Cerebellar cortex (tissue), 1 donor: Measurements from ENCODE around the gene RND2.
"Not testable (repeated sequence)": the region's sequence is repeated elsewhere in the genome, so short reads cannot be mapped to it uniquely, and the experiment has no call there.

Experiments used
- DNase-seq: peaks from one replicate; pipeline ENCODE4 v3.0.0-alpha.2; 2015; ENCODE audit warnings: low spot score

Gene RND2, protein sequence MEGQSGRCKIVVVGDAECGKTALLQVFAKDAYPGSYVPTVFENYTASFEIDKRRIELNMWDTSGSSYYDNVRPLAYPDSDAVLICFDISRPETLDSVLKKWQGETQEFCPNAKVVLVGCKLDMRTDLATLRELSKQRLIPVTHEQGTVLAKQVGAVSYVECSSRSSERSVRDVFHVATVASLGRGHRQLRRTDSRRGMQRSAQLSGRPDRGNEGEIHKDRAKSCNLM

DNA sequence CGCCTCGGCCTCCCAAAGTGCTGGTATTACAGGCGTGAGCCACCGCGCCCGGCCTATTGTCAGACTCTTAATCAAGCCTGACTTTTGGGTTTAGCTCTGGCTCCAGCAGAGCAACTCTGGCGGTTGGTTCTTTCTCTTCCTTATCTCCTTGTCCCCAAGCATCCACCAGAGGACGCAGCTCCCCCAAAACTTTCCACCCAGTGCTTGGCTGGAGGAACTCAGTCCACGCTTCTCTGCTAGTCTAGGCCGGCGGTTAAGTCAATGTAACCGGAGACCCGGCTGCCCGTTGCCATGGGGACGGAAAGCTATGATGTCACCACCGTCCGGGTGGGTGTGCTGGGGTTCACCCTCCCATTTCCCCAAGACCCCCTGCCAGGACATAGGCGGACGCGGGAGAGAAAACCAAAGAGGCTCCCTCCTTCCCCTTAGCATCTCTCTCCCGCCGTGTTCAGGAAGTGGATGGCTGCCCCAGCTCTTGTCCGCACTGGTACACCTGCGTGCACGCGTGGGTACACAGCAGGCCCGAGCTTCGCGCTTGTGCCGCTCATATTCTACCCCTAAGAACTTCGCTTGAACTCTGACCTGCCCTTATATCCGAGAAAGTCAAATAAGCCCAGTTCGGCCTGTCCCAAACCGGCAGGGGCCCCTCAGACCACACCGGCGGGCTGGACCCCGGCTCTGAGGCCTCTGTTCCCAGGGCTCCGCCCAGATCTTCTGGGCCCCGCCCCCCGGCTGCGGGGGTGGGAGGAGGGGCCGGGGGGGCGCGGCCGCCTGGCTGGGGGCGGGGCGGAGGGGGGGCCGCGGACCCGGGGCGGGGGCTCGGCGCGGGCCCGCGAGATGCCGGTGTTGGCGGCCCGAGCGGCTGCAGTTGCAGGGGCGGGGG lies at the start of gene RND2:
TSS of gene RND2 (plus strand) at position 825 of the 883 bp plus-strand sequence. CDS start 117 bp downstream, outside the sequence.
- peak; percentile 94 for DNase-seq

DNA sequence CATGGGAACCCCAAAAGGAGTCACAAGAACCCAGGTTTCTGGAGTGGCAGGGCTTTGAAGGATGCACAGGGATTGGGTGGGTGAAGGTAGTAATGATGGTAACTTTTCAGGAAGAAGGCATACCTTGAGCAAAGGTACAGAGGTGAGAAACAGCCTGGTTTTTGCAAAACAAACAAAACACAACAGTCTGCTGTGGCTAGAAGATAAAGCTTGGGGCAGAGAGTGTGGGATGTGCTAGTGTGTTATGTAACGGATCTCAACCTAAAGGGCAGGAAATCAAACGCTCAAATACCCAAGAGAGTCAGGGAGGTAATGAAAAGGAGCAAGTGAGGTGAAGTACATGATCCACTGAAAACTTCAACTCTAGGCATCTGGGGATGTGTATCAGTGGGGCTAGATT lies 49.8 kb upstream of the RND2 start:
- no peak for DNase-seq

DNA sequence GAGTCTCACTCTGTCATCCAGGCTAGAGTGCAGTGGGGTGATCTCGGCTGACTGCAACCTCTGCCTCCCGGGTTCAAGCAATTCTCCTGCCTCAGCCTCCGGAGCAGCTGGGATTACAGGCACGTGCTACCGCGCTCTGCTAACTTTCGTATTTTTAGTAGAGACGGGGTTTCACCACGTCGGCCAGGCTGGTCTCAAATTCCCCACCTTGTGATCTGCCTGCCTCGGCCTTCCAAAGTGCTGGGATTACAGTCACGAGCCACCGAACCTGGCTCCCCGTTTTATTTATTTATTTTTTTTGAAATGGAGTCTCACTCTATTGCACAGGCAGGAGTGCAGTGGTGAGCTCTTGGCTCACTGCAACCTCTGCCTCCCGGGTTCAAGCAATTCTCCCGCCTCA lies 49.3 kb upstream of the RND2 start:
- DNase-seq: not testable (repeated sequence)

DNA sequence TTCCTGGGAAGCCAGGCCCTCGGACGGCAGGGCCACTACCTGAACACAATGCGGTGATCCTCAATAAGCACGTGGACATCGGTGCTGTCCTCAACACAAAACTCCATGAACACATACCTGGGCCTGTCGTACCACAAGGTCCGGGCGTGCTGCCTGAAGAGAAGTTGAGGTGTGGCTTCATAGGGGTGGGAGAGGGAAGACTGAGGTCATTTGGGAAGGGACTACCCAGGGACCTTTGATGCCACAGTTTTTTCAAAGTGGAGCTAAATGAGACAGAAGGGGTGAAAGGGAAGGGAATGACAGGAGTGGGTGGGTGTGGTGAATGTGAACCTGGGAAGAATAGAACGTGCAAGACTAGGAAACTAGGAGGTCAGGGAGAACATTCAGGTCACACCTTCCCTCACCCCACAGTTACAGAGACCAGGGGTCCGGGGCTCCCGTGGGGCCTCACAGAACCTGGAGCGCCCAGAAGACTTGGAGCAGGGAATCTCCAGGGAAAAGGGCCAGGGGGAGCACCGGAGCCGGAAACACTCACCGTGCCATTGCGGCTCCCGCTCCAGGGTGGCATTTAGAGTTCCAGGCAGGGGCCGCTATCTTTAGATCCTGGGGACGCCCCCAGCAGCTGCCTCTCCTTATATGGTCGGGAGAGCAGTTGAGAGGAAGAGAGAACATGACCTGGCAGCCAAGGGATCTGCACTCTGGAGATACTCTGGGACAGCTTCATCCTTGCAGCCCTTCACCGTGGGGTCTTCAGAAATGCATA lies 45.3 kb upstream of the RND2 start, which contains the start of gene PTGES3L:
TSS of gene PTGES3L (minus strand) at position 570 of the 763 bp plus-strand sequence. CDS start at position 543, 27 bp downstream.
- DNase-seq: no peak

DNA sequence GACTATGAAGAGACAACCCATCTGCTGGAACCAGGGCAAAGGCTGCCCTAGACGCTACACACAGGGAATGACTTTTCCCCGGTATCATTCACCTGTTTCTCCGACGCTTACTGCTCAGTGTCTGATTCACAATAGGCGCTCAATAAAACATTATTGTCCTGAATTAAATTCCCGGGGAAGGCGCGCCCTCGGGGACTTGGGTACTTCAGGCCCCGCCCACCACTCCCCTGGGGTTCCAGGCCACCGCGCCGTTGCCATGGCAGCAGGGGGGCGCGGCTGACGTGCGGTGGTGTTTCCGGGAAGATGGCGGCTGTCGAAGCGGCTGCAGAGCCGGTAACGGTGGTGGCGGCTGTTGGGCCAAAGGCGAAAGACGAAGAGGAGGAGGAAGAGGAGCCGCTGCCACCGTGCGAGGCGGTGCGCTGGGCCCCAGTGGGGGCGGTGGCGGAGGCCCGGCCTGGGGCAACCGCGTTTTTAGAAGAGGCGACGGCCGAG lies 44.7 kb upstream of the RND2 start, which contains the start of gene RUNDC1:
TSS of gene RUNDC1 (plus strand) at position 292 of the 492 bp plus-strand sequence. CDS start at position 304, 12 bp downstream.
- DNase-seq: peak; percentile 87

DNA sequence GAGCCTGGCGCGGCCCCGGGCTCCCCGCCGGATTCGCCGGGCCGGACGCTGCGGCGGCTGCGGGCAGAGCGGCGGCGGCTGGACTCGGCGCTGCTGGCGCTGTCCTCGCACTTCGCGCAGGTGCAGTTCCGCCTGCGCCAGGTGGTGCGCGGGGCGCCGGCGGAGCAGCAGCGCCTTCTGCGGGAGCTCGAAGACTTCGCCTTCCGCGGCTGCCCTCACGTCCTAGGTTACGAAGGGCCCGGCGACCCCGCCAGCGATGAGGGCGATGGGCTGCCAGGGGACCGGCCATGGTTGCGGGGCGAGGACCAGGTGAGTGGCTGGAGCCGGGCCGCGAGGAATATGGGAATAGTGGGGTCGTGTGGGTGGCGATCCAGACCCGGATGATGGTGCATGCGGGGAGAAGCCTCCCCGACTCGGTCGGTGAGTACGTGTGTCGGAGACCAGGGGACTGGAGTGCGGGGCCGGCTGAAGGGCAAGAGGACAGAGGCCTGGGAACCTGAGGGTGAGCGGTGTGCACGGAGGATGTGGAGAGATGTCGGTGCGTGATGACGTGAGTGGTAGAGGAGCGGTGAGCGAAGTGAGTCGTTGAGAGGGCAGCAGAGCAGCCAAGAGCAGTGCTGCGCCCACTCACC lies 44.1 kb upstream of the RND2 start:
- DNase-seq: peak; percentile 72

DNA sequence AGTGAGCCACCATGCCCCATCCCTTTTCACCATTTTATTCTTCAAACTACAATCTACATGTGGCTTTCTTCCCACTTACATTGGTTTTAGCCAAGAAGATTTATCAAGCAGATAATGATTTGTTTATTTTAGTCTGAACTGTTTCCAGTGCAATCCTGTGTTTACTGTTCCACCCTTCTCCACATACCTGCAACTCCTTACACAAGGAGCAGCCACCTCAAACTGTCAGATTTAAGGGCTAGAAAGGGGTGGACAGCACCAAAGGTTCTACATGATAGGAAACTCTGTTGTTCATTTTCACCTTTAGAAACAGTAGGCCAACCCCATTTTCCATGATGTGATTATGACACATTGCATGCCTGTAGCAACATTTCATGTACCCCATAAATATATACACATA lies 42.8 kb upstream of the RND2 start:
- DNase-seq: no peak

DNA sequence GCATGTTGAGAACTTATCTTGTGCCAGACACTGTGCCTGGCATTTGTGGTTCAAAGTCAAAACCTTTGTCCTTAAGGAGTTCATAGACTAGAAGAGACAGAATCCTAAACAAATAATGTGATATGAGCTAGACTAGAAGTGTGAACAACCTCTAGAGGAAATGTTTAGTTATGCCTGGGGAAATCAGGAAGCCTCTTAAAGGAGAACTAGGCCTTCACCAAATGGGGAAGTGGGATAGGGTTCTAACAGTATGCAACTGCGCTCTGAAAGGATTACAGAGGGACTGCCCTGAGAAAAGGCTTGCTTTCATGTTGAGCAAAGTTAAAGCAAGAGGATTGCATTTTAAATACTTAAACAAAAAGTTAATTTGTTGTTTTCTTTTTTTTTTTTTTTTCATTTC lies 39.8 kb upstream of the RND2 start:
- no peak for DNase-seq

DNA sequence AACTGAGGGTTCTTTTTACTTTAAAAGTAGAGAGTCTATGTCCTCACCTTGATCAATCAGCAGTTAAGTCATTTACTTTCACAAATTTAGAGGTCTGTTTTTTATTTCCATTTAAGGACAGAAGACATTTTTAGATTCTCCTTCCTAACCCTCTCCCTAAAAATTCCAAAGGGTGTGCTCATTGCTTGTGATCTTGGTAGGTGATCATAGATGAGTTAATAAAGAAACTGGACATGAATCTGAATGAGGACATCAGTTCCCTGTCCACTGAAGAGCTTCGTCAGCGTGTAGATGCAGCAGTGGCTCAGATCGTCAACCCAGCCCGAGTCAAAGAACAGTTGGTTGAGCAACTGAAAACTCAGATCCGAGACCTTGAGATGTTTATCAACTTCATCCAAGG lies 35.9 kb upstream of the RND2 start:
- DNase-seq: no peak

DNA sequence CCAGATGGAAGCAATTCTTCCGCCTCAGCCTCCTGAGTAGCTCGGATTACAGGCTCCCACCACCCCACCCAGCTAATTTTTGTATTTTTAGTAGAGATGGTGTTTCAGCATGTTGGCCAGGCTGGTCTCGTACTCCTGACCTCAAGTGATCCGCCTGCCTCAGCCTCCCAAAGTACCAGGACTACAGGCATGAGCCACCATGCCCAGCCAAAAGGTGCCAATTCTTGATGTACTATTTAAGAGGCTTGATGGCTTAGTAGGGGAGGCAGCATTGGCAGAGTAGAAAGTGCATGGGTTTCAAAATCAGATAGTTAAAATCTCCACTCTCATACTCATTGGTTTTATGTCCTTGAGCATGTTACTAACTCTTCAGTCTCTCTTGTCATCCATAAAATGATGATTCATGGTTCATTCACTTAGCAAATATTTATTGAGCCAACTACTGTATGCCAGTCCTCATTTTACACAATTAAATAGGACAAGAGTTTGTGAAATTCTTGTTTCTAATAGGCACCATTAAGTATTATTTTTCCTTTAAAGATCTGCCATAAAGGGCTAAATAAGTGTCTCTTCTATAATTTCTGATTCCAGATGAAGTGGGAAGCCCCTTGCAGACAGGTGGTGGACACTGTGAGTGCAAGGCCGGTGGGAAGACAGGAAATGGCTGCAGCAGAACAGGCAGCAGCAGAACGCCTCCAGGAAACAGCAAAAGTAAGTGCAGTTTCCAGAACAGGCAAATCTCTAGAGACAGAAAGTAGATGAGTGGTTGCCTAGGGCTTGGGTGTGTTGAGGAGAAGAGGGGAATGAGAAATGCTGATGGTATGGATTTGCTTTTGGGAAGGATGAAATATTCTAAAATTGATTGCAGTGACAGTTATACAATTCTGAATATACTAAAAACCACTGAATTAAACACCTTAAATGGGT lies 35.0 kb upstream of the RND2 start:
- DNase-seq: no peak

DNA sequence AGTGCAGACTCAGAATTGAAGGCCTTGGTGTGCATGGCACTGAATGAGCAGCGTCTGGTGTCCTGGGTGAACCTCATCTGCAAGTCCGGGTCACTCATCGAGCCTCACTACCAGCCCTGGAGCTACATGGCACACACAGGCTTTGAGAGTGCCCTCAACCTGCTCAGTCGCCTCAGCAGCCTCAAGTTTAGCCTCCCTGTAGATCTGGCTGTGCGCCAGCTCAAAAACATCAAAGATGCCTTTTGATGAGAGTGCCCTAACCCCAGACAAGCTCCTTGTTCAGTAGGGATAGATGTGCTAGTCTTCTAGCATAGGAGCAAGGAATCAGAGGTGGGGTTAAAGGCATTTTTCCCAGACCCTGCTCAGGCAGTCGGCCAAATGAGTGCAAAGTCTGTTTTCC lies 33.6 kb upstream of the RND2 start:
- no peak for DNase-seq

DNA sequence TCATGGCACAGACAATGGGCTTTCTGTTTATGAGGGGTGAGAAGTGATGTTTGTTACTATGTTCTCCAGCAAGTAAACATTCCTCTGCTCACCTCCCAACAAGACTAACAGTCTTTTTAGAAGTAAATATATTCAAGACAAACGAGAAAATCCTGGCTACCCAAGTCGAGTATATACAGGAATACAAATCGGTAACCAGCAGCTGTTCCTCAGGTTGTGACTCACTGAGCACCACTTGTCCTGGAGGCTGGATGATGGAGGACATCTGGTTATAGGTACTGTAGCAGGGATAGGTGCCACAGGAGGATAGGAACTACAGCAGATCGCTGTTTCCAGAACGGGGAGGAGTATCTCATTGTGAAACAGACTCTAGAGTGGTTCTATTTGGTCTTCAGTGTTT lies 32.2 kb upstream of the RND2 start:
- DNase-seq: no peak

DNA sequence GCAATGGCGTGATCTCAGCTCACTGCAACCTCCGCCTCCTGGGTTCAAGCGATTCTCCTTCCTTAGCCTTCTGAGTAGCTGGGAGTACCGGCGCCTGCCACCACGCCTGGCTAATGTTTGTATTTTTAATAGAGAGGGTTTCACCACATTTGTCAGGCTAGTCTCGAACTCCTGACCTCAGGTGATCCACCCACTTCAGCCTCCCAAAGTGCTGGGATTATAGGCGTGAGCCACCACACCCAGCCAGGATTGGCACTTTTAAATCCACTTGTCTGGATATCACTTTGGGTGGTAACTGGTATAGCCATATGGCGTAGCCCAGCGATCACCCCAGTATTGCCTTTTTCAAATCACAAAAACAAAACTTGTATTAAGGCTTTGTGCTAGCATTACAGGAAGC lies 31.1 kb upstream of the RND2 start:
- not testable (repeated sequence) for DNase-seq

DNA sequence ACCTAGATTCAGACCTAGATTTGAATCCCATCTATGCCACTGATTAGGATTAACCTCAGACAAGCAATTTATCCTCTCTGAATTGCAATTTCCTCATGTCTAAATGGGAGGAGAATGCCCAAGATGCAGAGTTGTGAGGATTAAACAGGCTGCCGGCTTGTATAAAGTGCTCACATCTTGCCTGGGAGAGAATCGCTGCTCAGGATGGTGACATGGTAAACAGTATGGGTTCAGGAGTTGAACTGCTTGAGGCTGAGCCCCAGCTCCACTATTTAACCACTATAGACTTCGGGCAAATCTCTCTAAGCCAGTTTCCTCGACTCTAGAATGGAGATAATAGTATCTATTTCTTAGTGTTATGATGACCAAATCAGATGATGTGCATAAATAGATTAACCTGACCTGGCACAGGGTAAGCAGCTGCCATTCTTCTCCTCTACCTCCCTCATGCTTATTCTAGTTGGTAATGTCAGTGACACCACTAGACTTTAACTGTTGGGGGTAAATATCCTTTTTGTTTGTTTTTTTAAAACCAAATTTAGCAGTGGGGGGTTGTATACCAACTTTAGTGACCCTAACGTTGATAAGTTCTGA lies 27.5 kb upstream of the RND2 start:
- DNase-seq: no peak

DNA sequence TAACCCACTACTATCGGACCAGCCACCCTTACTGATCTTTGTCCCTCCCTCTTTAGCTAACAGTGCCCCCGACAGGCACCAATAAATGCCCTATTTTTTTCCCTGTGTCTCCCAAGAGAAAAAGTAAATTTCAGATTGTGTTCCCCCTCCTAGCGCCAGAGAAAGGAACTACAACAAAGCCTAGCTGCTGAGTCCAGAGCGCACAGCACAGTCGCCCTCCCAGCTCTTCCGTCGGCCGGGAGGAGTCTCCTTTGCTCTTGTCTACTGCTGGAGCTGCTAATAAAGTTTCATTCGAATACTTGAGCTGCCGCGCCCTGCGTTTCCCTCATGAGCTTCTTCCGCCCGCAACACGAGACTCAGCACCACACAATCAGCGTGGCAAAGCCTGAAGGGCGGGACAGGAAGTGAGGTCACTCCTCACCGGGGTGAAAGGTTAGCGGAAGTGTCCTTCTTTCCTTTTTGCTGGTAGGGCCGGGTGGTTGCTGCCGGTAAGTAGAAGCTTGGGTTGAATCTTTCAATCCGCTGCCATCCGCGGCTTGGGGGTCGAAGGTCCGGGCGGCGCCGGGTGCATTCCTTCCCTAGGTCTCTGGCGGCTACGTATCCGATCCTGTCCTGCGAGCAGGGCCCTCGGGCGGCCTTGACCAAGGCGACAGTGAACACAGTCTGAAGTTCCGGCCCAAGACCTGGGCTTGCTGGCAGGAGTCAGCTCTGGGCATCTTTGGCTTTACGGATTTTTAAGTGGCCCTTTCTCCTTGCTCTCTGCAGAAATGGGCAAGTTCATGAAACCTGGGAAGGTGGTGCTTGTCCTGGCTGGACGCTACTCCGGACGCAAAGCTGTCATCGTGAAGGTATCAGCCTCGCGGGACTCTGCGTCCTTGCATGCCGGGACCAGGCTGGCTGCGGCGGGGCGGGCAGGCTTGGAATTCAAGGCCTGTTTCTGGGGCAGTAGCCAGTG lies 26.8 kb upstream of the RND2 start, which contains the start of gene RPL27:
TSS of gene RPL27 (plus strand) at position 436 of the 955 bp plus-strand sequence. CDS start at position 768, 332 bp downstream.
- peak; percentile 100 for DNase-seq

DNA sequence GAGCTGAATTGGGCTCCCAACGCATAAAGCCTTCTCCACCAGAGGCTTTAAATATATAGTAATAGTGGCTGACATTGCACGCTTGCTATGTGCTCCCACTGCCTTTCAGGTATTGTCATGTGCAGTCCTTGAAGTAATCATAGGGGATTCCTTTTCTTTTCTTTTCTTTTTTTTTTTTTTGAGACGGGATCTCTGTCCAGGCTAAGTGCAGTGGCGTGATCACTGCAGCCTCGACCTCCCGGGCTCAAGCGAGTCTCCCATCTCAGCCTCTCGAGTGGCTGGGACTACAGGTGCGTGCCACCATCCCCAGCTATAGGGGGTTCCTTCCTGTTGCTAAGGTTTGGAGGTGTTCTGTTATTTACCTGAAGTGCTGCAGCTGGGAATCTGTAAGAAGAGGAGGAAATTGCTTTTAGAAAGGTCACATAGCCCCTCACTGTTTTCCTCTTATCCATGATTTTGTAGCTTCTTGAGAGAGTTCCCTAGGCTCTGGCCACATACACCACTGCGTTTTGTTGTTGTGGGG lies 26.0 kb upstream of the RND2 start:
- no peak for DNase-seq

DNA sequence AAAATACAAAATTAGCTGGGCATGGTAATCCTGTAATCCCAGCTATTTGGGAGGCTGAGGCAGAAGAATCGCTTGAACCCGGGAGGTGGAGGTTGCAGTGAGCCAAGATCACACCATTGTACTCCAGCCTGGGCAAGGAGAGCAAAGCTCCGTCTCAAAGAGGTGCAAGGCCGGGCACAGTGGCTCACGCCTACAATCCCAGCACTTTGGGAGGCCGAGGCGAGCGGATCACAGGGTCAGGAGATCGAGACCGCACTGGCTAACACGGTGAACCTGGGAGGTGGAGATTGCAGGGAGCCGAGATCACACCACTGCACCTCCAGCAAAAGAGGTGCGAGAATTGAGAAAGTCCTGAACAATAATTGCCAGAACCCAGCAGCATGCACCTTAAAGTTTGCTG lies 24.1 kb upstream of the RND2 start:
- DNase-seq: not testable (repeated sequence)

DNA sequence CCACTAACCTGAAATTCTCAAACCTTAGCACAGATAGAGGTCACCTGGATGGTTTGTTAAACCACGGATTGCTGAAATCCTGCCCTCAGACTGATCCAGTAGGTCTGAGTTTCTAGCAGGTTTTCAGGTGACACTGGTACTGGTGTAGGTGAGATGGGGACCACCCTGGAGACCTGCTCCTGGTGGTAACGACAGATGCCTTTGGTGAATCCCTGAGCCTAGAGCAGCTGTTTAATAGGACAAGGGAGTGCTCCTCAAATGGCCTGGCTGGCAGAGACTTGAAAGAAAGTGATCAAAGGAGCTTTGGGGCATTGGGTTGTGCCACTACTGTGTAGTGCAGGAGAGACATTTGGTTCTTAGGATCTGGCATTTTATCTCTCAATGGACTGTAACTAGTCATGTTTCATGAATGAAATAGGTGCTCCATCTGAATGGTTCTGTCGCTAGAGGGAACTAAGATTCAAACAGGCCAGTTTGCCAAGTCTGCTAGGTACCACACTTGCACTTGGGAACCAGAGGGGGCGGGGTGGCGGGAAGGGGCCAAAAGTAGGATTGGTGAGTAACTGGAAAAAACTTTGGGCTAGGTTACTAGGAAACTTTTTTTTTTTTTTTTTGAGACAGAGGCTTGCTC lies 21.4 kb upstream of the RND2 start:
- peak; percentile 81 for DNase-seq
